ENCODE results near the gene COG5.

- TF ChIP-seq RAD21 (IDR thresholded peaks at IDR 0.05) (no peak), REST (IDR thresholded peaks at IDR 0.05) (no peak), CTCF (IDR thresholded peaks at IDR 0.05; ENCODE audit: low read depth, low read length, missing input control) (no peak), SP1 (IDR thresholded peaks at IDR 0.05) (no peak), YY1 (IDR thresholded peaks at IDR 0.05) (no peak), FOXA1 (IDR thresholded peaks at IDR 0.05) (no peak), NR2F2 (IDR thresholded peaks at IDR 0.05) (no peak), TAF1 (conservative IDR thresholded peaks at IDR 0.05) (no peak), MAX (IDR thresholded peaks at IDR 0.05) (no peak), GABPA (IDR thresholded peaks at IDR 0.05 in 1 of 2, conservative IDR thresholded peaks at IDR 0.05 in 1 of 2) (no peak), EGR1 (IDR thresholded peaks at IDR 0.05; ENCODE audit: low read depth in 2 of 2) (no peak), ZBTB33 (IDR thresholded peaks at IDR 0.05) (no peak), RXRA (IDR thresholded peaks at IDR 0.05) (no peak), HNF4A (conservative IDR thresholded peaks at IDR 0.05) (no peak)
These were observed 398.4 kb downstream of the COG5 start for GRCh38 chr7:107165341-107165740.
